Hepatocyte (in vitro differentiated cells): ENCODE measurements around the gene CLCN4.

ENCODE experiments used
- CTCF ChIP-seq: fragments of 200-600 bp; sonication (generic); IDR thresholded peaks from 2 replicates; pipeline ENCODE4 v1.5.1; 2016; ENCODE audit warnings: antibody characterized with exemption, mild to moderate bottlenecking; ENCODE audit not compliant: poor library complexity
- EZH2 ChIP-seq: fragments of 200-600 bp; sonication (generic); IDR thresholded peaks from 2 replicates; pipeline ENCODE4 v1.6.1; 2016; ENCODE audit warnings: antibody characterized with exemption, mild to moderate bottlenecking, borderline replicate concordance
- EZH2phosphoT487 ChIP-seq: fragments of 200-600 bp; sonication (generic); IDR thresholded peaks from one replicate; pipeline ENCODE4 v1.6.1; 2018; ENCODE audit warnings: antibody characterized with exemption, mild to moderate bottlenecking, low read depth, moderate library complexity; ENCODE audit not compliant: unreplicated experiment, severe bottlenecking

DNA sequence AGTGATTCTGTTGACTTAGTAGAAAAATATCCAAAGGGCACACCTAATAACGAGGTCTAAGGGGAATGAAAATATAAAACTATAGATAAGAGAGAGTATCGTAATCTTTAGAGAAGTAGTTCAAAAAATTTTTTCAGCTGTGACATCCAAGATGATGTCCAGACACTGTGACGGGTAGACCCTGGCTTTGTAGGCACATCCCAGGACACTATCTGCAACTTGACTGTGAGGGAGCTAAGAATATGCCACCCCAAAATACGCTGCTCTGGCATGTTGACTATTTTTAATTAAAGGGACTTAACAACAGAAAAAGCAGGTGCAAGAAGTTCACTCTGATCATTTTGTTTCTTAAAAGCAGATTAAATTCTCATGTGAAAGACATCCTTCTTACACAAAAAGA, 89.5 kb downstream of the CLCN4 start:
- no peak for TF ChIP-seq EZH2
- TF ChIP-seq CTCF: no peak
- TF ChIP-seq EZH2phosphoT487: no peak
